ENCODE measurements around the gene MTHFD1L.

MTHFD1L gene

GRCh38 chr6:150937132-150937906 is 71.8 kb downstream of the MTHFD1L start:
- DNase-seq = no peak

- no peak for DNase-seq
These were observed 73.9 kb downstream of the MTHFD1L start for GRCh38 chr6:150939399-150939798.

GRCh38 chr6:150940941-150941340 is 75.4 kb downstream of the MTHFD1L start:
- no peak for DNase-seq

GRCh38 chr6:150949526-150949925 is 84.0 kb downstream of the MTHFD1L start:
- DNase-seq = no peak

- no peak for DNase-seq
These were observed 88.3 kb downstream of the MTHFD1L start for GRCh38 chr6:150953851-150954250.

- DNase-seq = no peak
These were observed 93.7 kb downstream of the MTHFD1L start for GRCh38 chr6:150959166-150959565.

GRCh38 chr6:150962436-150962835 is 96.9 kb downstream of the MTHFD1L start:
- no peak for DNase-seq

- DNase-seq = no peak
These were observed 99.3 kb downstream of the MTHFD1L start for GRCh38 chr6:150964765-150965164.

GRCh38 chr6:150966786-150967185 is 101.3 kb downstream of the MTHFD1L start:
- DNase-seq = no peak

- DNase-seq = no peak
These were observed 101.9 kb downstream of the MTHFD1L start for GRCh38 chr6:150967381-150967780.

GRCh38 chr6:150967910-150968309 is 102.4 kb downstream of the MTHFD1L start:
- DNase-seq = no peak

- DNase-seq = no peak
These were observed 104.4 kb downstream of the MTHFD1L start for GRCh38 chr6:150969901-150970300.

- no peak for DNase-seq
These were observed 105.7 kb downstream of the MTHFD1L start for GRCh38 chr6:150971219-150971618.

- DNase-seq = no peak
These were observed 109.6 kb downstream of the MTHFD1L start for GRCh38 chr6:150975136-150975535.

- DNase-seq = no peak
These were observed 111.8 kb downstream of the MTHFD1L start for GRCh38 chr6:150977281-150977680.

GRCh38 chr6:150978624-150979023 is 113.1 kb downstream of the MTHFD1L start:
- DNase-seq = no peak

GRCh38 chr6:150979826-150980350 is 114.4 kb downstream of the MTHFD1L start:
- no peak for DNase-seq

GRCh38 chr6:150981095-150981494 is 115.6 kb downstream of the MTHFD1L start:
- DNase-seq = no peak

- no peak for DNase-seq
These were observed 116.2 kb downstream of the MTHFD1L start for GRCh38 chr6:150981669-150982068.

GRCh38 chr6:150987371-150987828 is 121.9 kb downstream of the MTHFD1L start:
- no peak for DNase-seq

GRCh38 chr6:150987855-150988464 is 122.5 kb downstream of the MTHFD1L start:
- no peak for DNase-seq

GRCh38 chr6:150991487-150991886 is 126.0 kb downstream of the MTHFD1L start:
- no peak for DNase-seq

GRCh38 chr6:150992262-150992661 is 126.8 kb downstream of the MTHFD1L start:
- DNase-seq = no peak

- no peak for DNase-seq
These were observed 127.2 kb downstream of the MTHFD1L start for GRCh38 chr6:150992703-150993102.

Data from cerebellar nuclear complex (tissue), 1 donor.